ENCODE data around the gene FMN1. TPM values are rescaled to one million over a fixed set of nuclear protein-coding genes. Genes with fewer than 3 reads are reported as not detected.

The FMN1 gene
- total and polyA plus RNA-seq, 2 of the 8 experiments (the other 6 are each of a cell fraction or from before 2014, with no cell fraction given) = 0.27 to 3.7 TPM

GRCh38 chr15:33135355-33135781 lies 59.1 kb downstream of the FMN1 start:
- no peaks in the 10 kb centered on the region for H3K9me3 ChIP-seq (ENCODE audit: insufficient read depth in 2 of 2, low read depth in 1 of 2, low read length in 1 of 2)
- no peaks in the 10 kb centered on the region for H3K79me2 ChIP-seq (ENCODE audit: control insufficient read depth in 1 of 2, insufficient read depth in 2 of 2, low read length in 2 of 2)
- H4K91ac ChIP-seq (replicated peaks; ENCODE audit: insufficient read length, low read length) = no peak overlapping the region
- H2AK5ac ChIP-seq (ENCODE audit: low read depth, low read length) = no peak overlapping the region
- H3K4me3 ChIP-seq (ENCODE audit: extremely low read depth in 1 of 4, insufficient read depth in 2 of 4, low read depth in 3 of 4, low read length in 4 of 4) = no peak overlapping the region
- no peak overlapping the region for H3K4me2 ChIP-seq (ENCODE audit: insufficient read depth in 1 of 2, low read depth in 2 of 2, low read length in 2 of 2)
- H4K8ac ChIP-seq (ENCODE audit: extremely low read depth, insufficient read depth, low read length) = no peak overlapping the region
- no peak overlapping the region for H2BK15ac ChIP-seq (ENCODE audit: low read length)
- H3K18ac ChIP-seq (ENCODE audit: extremely low read depth, low read length) = no peak overlapping the region
- H2AFZ ChIP-seq (ENCODE audit: low read length) = no peak overlapping the region
- no peak overlapping the region for H3K4ac ChIP-seq (replicated peaks; ENCODE audit: insufficient read length, low read depth, low read length)
- no peaks in the 10 kb centered on the region for H3K4me1 ChIP-seq (replicated peaks in 1 of 4; ENCODE audit: control insufficient read depth in 3 of 4, insufficient read depth in 4 of 4, low read length in 3 of 4)
- DNase-seq (ENCODE audit: low read depth in 1 of 2, low spot score in 2 of 2) = no peak
- H2BK5ac ChIP-seq (ENCODE audit: low read depth, low read length) = no peak overlapping the region
- H2BK120ac ChIP-seq (replicated peaks; ENCODE audit: low read depth, low read length) = no peak overlapping the region
- no peaks in the 10 kb centered on the region for H4K20me1 ChIP-seq (replicated peaks in 1 of 2; ENCODE audit: control insufficient read depth in 1 of 2, insufficient read depth in 2 of 2, low read length in 2 of 2)
- no peak overlapping the region for H3K9ac ChIP-seq (replicated peaks in 1 of 4; ENCODE audit: extremely low read depth in 1 of 4, low read depth in 3 of 4, low read length in 3 of 4)
- no peak overlapping the region for H3K23ac ChIP-seq (ENCODE audit: insufficient read length)
- no peak overlapping the region for H4K5ac ChIP-seq (ENCODE audit: insufficient read length, low read depth, low read length)
- H3K14ac ChIP-seq (ENCODE audit: insufficient read length) = no peak overlapping the region
- no peak overlapping the region for H3K56ac ChIP-seq (replicated peaks; ENCODE audit: insufficient read length, low read depth, low read length)
- CTCF ChIA-PET (ENCODE audit: partially characterized antibody) = interaction anchor here (1.1 to 9.7 kb wide), 3 partner anchors 48 to 140 kb away, joined by 3 to 161 read pairs (median 66); no protein-coding TSS in a partner anchor
- no peak for TF ChIP-seq POLR2A (IDR thresholded peaks at IDR 0.05; ENCODE audit: control extremely low read depth in 1 of 2, low read depth in 2 of 2, low read length in 2 of 2)
- TF ChIP-seq TAF7 (optimal IDR thresholded peaks at IDR 0.05; ENCODE audit: borderline replicate concordance, low read depth, low read length) = no peak
- no peak for TF ChIP-seq SUZ12 (IDR thresholded peaks at IDR 0.05; ENCODE audit: low read length)
- TF ChIP-seq, protein P1, sequence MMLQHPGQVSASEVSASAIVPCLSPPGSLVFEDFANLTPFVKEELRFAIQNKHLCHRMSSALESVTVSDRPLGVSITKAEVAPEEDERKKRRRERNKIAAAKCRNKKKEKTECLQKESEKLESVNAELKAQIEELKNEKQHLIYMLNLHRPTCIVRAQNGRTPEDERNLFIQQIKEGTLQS (IDR thresholded peaks at IDR 0.05; ENCODE audit: insufficient read depth, low read depth, low read length) = no peak
- TF ChIP-seq TEAD4 (IDR thresholded peaks at IDR 0.05; ENCODE audit: low read depth, low read length) = no peak
- TF ChIP-seq ASH2L (IDR thresholded peaks at IDR 0.05; ENCODE audit: low read length) = no peak
- no peak for TF ChIP-seq JUN (IDR thresholded peaks at IDR 0.05; ENCODE audit: low read depth, low read length)
- TF ChIP-seq CBX8 (IDR thresholded peaks at IDR 0.05; ENCODE audit: borderline replicate concordance, low read depth, low read length) = no peak
- no peak for TF ChIP-seq MAX (IDR thresholded peaks at IDR 0.05)
- TF ChIP-seq NANOG (IDR thresholded peaks at IDR 0.05; ENCODE audit: insufficient read depth, low read depth, low read length, poor library complexity, severe bottlenecking) = no peak
- TF ChIP-seq KDM1A (IDR thresholded peaks at IDR 0.05; ENCODE audit: borderline replicate concordance, low read length) = no peak
- FAIRE-seq = no peak
- H3K36me3 ChIP-seq (ENCODE audit: control insufficient read depth in 2 of 4, insufficient read depth in 4 of 4, low read length in 3 of 4) = no peaks in the 10 kb centered on the region
- 89% methylated on average over 5 of the region's 5 CpGs; no CpG with 5 or more reads in 1 of the 2 experiments for WGBS, 2 experiments (ENCODE audit: extremely low coverage in 1 of 2, insufficient coverage in 1 of 2, insufficient read length in 1 of 2, insufficient replicate concordance in 2 of 2, low coverage in 1 of 2, low lambda C conversion rate in 2 of 2, missing lambda C conversion rate in 1 of 2)
- H3K27me3 ChIP-seq (replicated peaks in 1 of 4; ENCODE audit: control insufficient read depth in 3 of 4, extremely low read depth in 1 of 4, insufficient read depth in 3 of 4, low read length in 3 of 4) = no peaks in the 10 kb centered on the region
- H3K27ac ChIP-seq (ENCODE audit: low read depth, low read length) = no peak overlapping the region
- H2BK20ac ChIP-seq (ENCODE audit: low read length) = no peak overlapping the region
- H3K23me2 ChIP-seq (ENCODE audit: low read depth, low read length) = no peaks in the 10 kb centered on the region; the same call in 1 of the 2 replicates
- no peaks in the 10 kb centered on the region for H3K79me1 ChIP-seq (ENCODE audit: low read depth, low read length)
- no peak overlapping the region for H2BK12ac ChIP-seq (ENCODE audit: low read depth, low read length)
- POLR2A ChIA-PET (ENCODE audit: partially characterized antibody) = no interaction called here
